Fibroblast of skin of scalp (primary cell): ENCODE data around the gene FARSB. TPM values are rescaled to one million over a fixed set of nuclear protein-coding genes. Genes with fewer than 3 reads are reported as not detected.
"Not testable (repeated sequence)": the region's sequence is repeated elsewhere in the genome, so short reads cannot be mapped to it uniquely, and the experiment has no call there.

Source experiments
- DNase-seq: peaks from one replicate; pipeline ENCODE4 v3.0.0-alpha.2; 2013
- polyA plus RNA-seq, 2 experiments: library from polyadenylated mRNA; unstranded; fragments of 120-200 nt; gene quantifications; one replicate each; pipeline ENCODE4 v1.2.1, GENCODE V29; 2013; ENCODE audit not compliant: insufficient read length in 2 of 2

The FARSB gene
- polyA plus RNA-seq (2013, experiment 1 of 2; ENCODE audit: insufficient read length) = 30.1 TPM
- 30.3 TPM for polyA plus RNA-seq (2013, experiment 2 of 2; ENCODE audit: insufficient read length)

GRCh38 chr2:222655787-222656525 is at the start of gene FARSB:
TSS of gene FARSB (minus strand) at chr2:222656092. CDS start at chr2:222656073, 19 bp downstream.
- DNase-seq = peak; percentile 96

GRCh38 chr2:222703886-222704285 is 48.0 kb upstream of the FARSB start:
- peak; percentile 28 for DNase-seq

GRCh38 chr2:222703091-222703490 is 47.2 kb upstream of the FARSB start:
- no peak for DNase-seq

- no peak for DNase-seq
These were observed 45.8 kb upstream of the FARSB start for GRCh38 chr2:222701721-222702131.

- DNase-seq = no peak
These were observed 45.3 kb upstream of the FARSB start for GRCh38 chr2:222701233-222701632.

- DNase-seq = no peak
These were observed 42.4 kb upstream of the FARSB start for GRCh38 chr2:222698276-222698675.

- DNase-seq = no peak
These were observed 37.9 kb upstream of the FARSB start for GRCh38 chr2:222693837-222694236.

GRCh38 chr2:222693413-222693812 is 37.5 kb upstream of the FARSB start:
- not testable (repeated sequence) for DNase-seq

- peak; percentile 79 for DNase-seq
These were observed 34.8 kb upstream of the FARSB start for GRCh38 chr2:222690564-222691200.

GRCh38 chr2:222689322-222689721 is 33.4 kb upstream of the FARSB start:
- DNase-seq = no peak

GRCh38 chr2:222688917-222689316 is 33.0 kb upstream of the FARSB start:
- no peak for DNase-seq

- DNase-seq = no peak
These were observed 30.3 kb upstream of the FARSB start for GRCh38 chr2:222686086-222686750.

GRCh38 chr2:222683805-222684204 is 27.9 kb upstream of the FARSB start:
- no peak for DNase-seq

GRCh38 chr2:222677981-222678380 is 22.1 kb upstream of the FARSB start:
- DNase-seq = no peak

GRCh38 chr2:222673883-222674282 is 18.0 kb upstream of the FARSB start:
- no peak for DNase-seq

GRCh38 chr2:222673273-222673672 is 17.4 kb upstream of the FARSB start:
- DNase-seq = no peak

GRCh38 chr2:222672068-222672401 is 16.1 kb upstream of the FARSB start:
- DNase-seq = no peak

GRCh38 chr2:222671259-222672067 is 15.6 kb upstream of the FARSB start, which contains the start of gene MOGAT1:
TSS of gene MOGAT1 (plus strand) at chr2:222671658. CDS start at chr2:222671786, 128 bp downstream.
- peak; percentile 10 for DNase-seq

- DNase-seq = no peak
These were observed 14.5 kb upstream of the FARSB start for GRCh38 chr2:222670191-222671038.

- DNase-seq = no peak
These were observed 13.5 kb upstream of the FARSB start for GRCh38 chr2:222669353-222669752.

GRCh38 chr2:222668494-222669154 is 12.7 kb upstream of the FARSB start:
- DNase-seq = no peak
